Fibroblast of lung (primary cell): ENCODE data around the gene ASB4. TPM values are rescaled to one million over a fixed set of nuclear protein-coding genes. Genes with fewer than 3 reads are reported as not detected.

Experiments
- DNase-seq, 2 donors: peaks; one replicate each; pipeline versions ENCODE4 v3.0.0 to v3.0.0-alpha.2; 2010; ENCODE audit warnings: low read depth in 2 of 2
- H2AFZ ChIP-seq: 2 replicates; pipeline ENCODE4 v1.5.1; 2012; ENCODE audit warnings: low read length, control low read depth, inconsistent platforms
- H3K27ac ChIP-seq: 2 replicates; pipeline ENCODE4 v1.5.1; 2011; ENCODE audit warnings: low read length, control low read depth; ENCODE audit not compliant: insufficient read depth
- H3K27me3 ChIP-seq: 2 replicates; pipeline ENCODE4 v1.5.1; 2011; ENCODE audit warnings: mild to moderate bottlenecking, low read length; ENCODE audit not compliant: control insufficient read depth, insufficient read depth
- H3K36me3 ChIP-seq: 2 replicates; pipeline ENCODE4 v1.5.1; 2011; ENCODE audit warnings: low read length; ENCODE audit not compliant: control insufficient read depth, insufficient read depth
- H3K4me1 ChIP-seq: 2 replicates; pipeline ENCODE4 v1.5.1; 2011; ENCODE audit warnings: low read length; ENCODE audit not compliant: control insufficient read depth, insufficient read depth; ENCODE audit errors: extremely low read depth
- H3K4me2 ChIP-seq: 2 replicates; pipeline ENCODE4 v1.5.1; 2011; ENCODE audit warnings: low read length, control low read depth; ENCODE audit not compliant: insufficient read depth; ENCODE audit errors: extremely low read depth
- H3K4me3 ChIP-seq, 4 experiments: fragments of 200-600 bp in 1 of 4; sonication (generic) in 1 of 4; replicated peaks in 1 of 4; 2 replicates each; pipeline ENCODE4 v1.5.1; 2011 to 2016; ENCODE audit warnings: low read length in 4 of 4, low read depth in 3 of 4, mild to moderate bottlenecking in 3 of 4, control low read depth in 2 of 4, inconsistent platforms in 1 of 4, mixed read lengths in 1 of 4; ENCODE audit not compliant: insufficient read depth in 1 of 4; ENCODE audit errors: control extremely low read depth in 1 of 4
- H3K79me2 ChIP-seq: 2 replicates; pipeline ENCODE4 v1.5.1; 2012; ENCODE audit warnings: mild to moderate bottlenecking, low read length, inconsistent platforms; ENCODE audit not compliant: control insufficient read depth, insufficient read depth
- H3K9ac ChIP-seq: 2 replicates; pipeline ENCODE4 v1.5.1; 2011; ENCODE audit warnings: mild to moderate bottlenecking, low read length, control low read depth; ENCODE audit not compliant: insufficient read depth
- H3K9me3 ChIP-seq: 2 replicates; pipeline ENCODE4 v1.5.1; 2012; ENCODE audit warnings: low read depth, low read length; ENCODE audit not compliant: control insufficient read depth, insufficient read depth
- H4K20me1 ChIP-seq: 2 replicates; pipeline ENCODE4 v1.5.1; 2011; ENCODE audit warnings: low read length; ENCODE audit not compliant: control insufficient read depth, insufficient read depth; ENCODE audit errors: extremely low read depth
- EZH2 ChIP-seq: IDR thresholded peaks from 2 replicates; pipeline ENCODE4 v1.5.1; 2012; ENCODE audit warnings: low read length, control low read depth, mild to moderate bottlenecking; ENCODE audit errors: missing control alignments
- polyA plus RNA-seq, 2 donors: library from polyadenylated mRNA; depleted of rRNA in 1 of 2; stranded (reverse) in 1 of 2; unstranded in 1 of 2; fragments of >200 nt; gene quantifications; 2 replicates each; pipeline ENCODE4 v1.2.1, GENCODE V29; 2011 to 2012; ENCODE audit warnings: missing spikeins in 1 of 2
- total RNA-seq: library from RNA; depleted of rRNA; stranded (reverse); fragments of >200 nt; gene quantifications from 2 replicates; pipeline ENCODE4 v1.2.1, GENCODE V29; 2014
- TF ChIP-seq, protein P1 (sequence below), 2 donors: IDR thresholded peaks in 1 of 2; conservative IDR thresholded peaks in 1 of 2; 1 replicate in 1 of 2; 2 replicates in 1 of 2; pipeline ENCODE4 v1.5.1; 2011 to 2012; ENCODE audit warnings: low read length in 2 of 2, control low read depth in 1 of 2, inconsistent platforms in 1 of 2, low read depth in 1 of 2, mild to moderate bottlenecking in 1 of 2

The ASB4 gene
- total and polyA plus RNA-seq, 2 donors (not counting 1 experiment from before 2014, with no cell fraction given), result not detected

- Histone ChIP-seq H3K9ac (no peak overlapping the region), H4K20me1 (no peaks in the 10 kb centered on the region), H3K27me3 (no peaks in the 10 kb centered on the region), H3K4me3 (no peak overlapping the region), H3K79me2 (no peaks in the 10 kb centered on the region), H3K36me3 (no peaks in the 10 kb centered on the region), H3K9me3 (no peaks in the 10 kb centered on the region), H3K27ac (no peak overlapping the region), H2AFZ (no peak overlapping the region), H3K4me2 (no peak overlapping the region), H3K4me1 (no peaks in the 10 kb centered on the region)
- TF ChIP-seq, protein P1, sequence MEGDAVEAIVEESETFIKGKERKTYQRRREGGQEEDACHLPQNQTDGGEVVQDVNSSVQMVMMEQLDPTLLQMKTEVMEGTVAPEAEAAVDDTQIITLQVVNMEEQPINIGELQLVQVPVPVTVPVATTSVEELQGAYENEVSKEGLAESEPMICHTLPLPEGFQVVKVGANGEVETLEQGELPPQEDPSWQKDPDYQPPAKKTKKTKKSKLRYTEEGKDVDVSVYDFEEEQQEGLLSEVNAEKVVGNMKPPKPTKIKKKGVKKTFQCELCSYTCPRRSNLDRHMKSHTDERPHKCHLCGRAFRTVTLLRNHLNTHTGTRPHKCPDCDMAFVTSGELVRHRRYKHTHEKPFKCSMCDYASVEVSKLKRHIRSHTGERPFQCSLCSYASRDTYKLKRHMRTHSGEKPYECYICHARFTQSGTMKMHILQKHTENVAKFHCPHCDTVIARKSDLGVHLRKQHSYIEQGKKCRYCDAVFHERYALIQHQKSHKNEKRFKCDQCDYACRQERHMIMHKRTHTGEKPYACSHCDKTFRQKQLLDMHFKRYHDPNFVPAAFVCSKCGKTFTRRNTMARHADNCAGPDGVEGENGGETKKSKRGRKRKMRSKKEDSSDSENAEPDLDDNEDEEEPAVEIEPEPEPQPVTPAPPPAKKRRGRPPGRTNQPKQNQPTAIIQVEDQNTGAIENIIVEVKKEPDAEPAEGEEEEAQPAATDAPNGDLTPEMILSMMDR (conservative IDR thresholded peaks at IDR 0.05 in 1 of 2, IDR thresholded peaks at IDR 0.05 in 1 of 2; ENCODE audit: low read depth in 1 of 2, low read length in 2 of 2), result no peak
- DNase-seq, result no peak
Measured at GRCh38 chr7:95482424-95482823, 3.3 kb upstream of the ASB4 start.

- no peaks in the 10 kb centered on the region for H3K79me2 ChIP-seq
- H2AFZ ChIP-seq, result no peak overlapping the region
- no peaks in the 10 kb centered on the region for H3K9me3 ChIP-seq
- no peak overlapping the region for H3K4me3 ChIP-seq
- H3K9ac ChIP-seq, result no peak overlapping the region
- H3K27me3 ChIP-seq, result no peaks in the 10 kb centered on the region
- no peak overlapping the region for H3K27ac ChIP-seq
- no peaks in the 10 kb centered on the region for H3K36me3 ChIP-seq
- no peak for TF ChIP-seq EZH2
- TF ChIP-seq, protein P1 (conservative IDR thresholded peaks at IDR 0.05 in 1 of 2, IDR thresholded peaks at IDR 0.05 in 1 of 2; ENCODE audit: low read depth in 1 of 2, low read length in 2 of 2), result no peak
- no peak for DNase-seq
- no peaks in the 10 kb centered on the region for H4K20me1 ChIP-seq
- no peak overlapping the region for H3K4me2 ChIP-seq
- H3K4me1 ChIP-seq, result no peaks in the 10 kb centered on the region
Measured at GRCh38 chr7:95490231-95490762, 4.6 kb downstream of the ASB4 start.

DNA sequence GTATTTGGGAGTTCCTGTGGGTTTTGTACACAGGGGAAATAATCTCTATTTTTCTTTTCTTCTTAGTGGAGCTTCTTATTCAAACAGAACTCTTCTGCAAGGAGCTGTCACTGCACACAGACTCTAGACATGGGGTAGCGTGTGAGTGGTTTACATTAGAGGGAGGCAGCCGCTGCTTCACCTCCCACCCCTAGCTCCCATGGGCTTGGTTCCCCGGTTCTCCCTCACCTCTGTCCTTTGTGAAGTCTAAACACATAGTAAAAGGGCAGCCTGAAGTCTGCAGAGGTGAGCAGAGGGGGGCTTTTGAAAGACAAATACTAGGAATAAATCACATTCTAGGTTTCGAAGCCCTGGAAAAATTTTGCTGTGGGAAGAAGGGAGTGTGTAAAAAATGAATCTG is 5.5 kb downstream of the ASB4 start:
- Histone ChIP-seq H3K4me3 (no peak overlapping the region), H3K27ac (no peak overlapping the region), H3K27me3 (no peaks in the 10 kb centered on the region), H3K4me1 (no peaks in the 10 kb centered on the region), H3K4me2 (no peak overlapping the region), H2AFZ (no peak overlapping the region), H3K79me2 (no peaks in the 10 kb centered on the region), H3K9ac (no peak overlapping the region), H3K36me3 (no peaks in the 10 kb centered on the region), H3K9me3 (no peaks in the 10 kb centered on the region), H4K20me1 (no peaks in the 10 kb centered on the region)
- no peak for DNase-seq
- TF ChIP-seq, protein P1 (conservative IDR thresholded peaks at IDR 0.05 in 1 of 2, IDR thresholded peaks at IDR 0.05 in 1 of 2; ENCODE audit: low read depth in 1 of 2, low read length in 2 of 2), result no peak
- no peak for TF ChIP-seq EZH2
